Left colon (tissue), 2 donors: ENCODE results near the gene RLIM. TPM values are rescaled to one million over a fixed set of nuclear protein-coding genes. Genes with fewer than 3 reads are reported as not detected.
"Not testable (repeated sequence)": the region's sequence is repeated elsewhere in the genome, so short reads cannot be mapped to it uniquely, and the experiment has no call there.

Source experiments
- ATAC-seq: fragments of 200-7000 bp; cut with Tn5 transposase; one replicate; pipeline ENCODE4 v1.9.1; 2020; ENCODE audit warnings: mild to moderate bottlenecking, moderate library complexity
- DNase-seq, 2 donors: peaks; one replicate each; pipeline ENCODE4 v3.0.0-alpha.2; 2020
- intact Hi-C, 2 donors: fragments of 100-400 bp; cut with DNase I in 1 of 2; cut with micrococcal nuclease in 1 of 2; formaldehyde crosslinking; loops; one replicate each; pipeline versions ENCODE4 v1.11.2 to v1.14.0; 2022; cut with DNase I, micrococcal nuclease
- long read RNA-seq: library from polyadenylated mRNA; unstranded; transcript quantifications from one replicate; pipeline ENCODE4 v2.0.0, GENCODE V29; 2021
- total RNA-seq, 2 donors: library from RNA; stranded (reverse); fragmentation: NEBNext Ultra II Directional; extraction: Animal tissue kit (Norgen Biotek cat#: 25700); gene quantifications; one replicate each; pipeline ENCODE4 v1.2.1, GENCODE V29; 2021
- donor health status: DM: no; HTN: no; CAD: no.
- donor health status: DM: yes; HTN: yes; CAD: no.

Gene RLIM, protein sequence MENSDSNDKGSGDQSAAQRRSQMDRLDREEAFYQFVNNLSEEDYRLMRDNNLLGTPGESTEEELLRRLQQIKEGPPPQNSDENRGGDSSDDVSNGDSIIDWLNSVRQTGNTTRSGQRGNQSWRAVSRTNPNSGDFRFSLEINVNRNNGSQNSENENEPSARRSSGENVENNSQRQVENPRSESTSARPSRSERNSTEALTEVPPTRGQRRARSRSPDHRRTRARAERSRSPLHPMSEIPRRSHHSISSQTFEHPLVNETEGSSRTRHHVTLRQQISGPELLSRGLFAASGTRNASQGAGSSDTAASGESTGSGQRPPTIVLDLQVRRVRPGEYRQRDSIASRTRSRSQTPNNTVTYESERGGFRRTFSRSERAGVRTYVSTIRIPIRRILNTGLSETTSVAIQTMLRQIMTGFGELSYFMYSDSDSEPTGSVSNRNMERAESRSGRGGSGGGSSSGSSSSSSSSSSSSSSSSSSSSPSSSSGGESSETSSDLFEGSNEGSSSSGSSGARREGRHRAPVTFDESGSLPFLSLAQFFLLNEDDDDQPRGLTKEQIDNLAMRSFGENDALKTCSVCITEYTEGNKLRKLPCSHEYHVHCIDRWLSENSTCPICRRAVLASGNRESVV
- total RNA-seq = 10 to 100 TPM; 20.2 to 20.6 TPM
- long read RNA-seq, full-length matches to known transcripts = 2 of 3 reads
- long read RNA-seq, partial matches to known transcripts = 0 of 3 reads
- long read RNA-seq, other reads (novel, unspliced or antisense) = 1 of 3 reads

DNA sequence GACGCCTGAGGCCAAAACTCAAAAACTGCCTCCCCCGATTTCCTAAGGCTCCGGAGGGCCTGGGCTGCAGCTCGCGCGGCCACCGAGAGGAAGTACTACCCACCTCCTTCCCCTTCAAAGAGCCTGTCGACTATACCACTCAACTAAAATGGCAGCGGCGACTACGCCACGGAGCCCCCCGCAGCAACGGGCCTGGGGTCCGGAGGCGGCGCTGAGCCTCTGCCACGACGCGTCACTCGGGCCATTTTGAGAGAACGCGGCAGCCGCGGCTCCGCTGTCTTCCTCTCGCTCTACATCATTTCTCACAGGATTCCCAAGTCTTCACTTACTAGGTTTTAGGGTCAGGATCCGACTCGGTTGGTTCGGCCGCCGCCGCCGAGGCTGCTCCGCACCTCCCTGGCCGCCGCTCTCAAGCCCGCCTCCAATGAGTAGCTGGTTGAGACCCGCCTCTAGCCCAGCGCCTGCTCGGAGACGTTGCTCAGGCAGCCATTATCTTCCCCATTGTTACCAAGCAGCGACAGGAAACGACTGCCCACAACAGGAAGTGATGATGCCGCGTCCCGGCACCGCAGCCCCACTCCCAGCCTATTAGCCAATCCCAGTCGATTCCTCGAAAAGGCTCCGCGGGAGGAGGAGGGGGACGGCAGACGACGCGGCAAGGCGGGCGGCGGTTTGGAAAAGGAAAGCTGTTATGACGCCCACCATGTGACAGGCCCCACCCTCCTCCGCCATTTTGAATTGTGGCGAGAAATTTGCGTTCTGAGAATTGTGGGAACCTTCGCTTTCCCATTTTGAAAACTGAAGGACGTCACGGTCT is at the start of gene RLIM:
Gene RLIM, minus strand, starts transcription at position 532 of the 817 bp plus-strand sequence. CDS start 18,647 bp downstream, outside the sequence.
- intact Hi-C loops = no loop called here
- peak; percentile 99 for ATAC-seq
- DNase-seq = peak; percentile 90 to 95

DNA sequence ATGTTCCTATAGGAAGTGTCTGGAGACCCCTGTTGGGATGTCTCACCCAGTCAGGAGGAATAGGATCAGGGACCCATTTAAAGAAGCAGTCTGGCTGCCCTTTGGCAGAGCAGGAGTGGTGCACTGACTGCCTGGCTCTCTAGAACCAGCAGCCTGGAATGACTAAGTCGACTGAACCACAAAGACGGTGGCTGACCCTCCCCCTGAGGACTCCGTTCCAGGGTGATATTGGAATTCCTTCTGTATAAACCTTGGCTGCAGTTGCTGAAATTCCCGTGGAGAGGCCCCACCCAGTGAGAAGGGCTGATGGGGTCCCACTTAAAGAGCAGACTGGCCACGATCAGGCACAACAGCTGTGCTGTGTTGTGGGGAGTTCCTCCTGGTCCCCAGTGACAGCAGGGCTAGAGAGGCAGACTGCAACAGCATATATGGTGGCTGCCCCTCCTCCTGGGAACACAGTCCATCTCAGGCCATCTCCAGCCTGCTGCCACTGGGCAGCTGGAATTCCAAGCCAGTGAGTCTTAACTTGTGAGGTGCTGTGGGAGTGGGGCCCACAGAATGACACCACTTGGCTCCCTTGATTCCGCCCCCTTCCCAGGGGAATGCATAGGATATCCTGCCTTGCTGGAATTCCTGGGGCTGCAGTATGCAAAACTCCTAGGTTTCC is 41.8 kb upstream of the RLIM start:
- no peak for ATAC-seq

DNA sequence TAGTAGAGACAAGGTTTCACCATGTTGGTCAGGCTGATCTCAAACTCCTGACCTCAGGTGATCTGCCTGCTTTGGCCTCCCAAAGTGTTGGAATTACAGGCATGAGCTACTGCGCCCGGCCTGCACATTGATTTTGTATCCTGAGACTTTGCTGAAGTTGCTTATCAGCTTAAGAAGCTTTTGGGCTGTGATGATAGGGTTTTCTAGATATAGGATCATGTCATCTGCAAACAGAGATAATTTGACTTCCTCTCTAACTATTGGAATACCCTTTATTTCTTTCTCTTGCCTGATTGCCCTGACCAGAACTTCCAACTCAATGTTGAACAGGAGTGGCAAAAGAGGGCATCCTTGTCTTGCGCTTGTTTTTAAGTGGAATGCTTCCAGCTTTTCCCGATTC is 40.5 kb upstream of the RLIM start:
- DNase-seq, ATAC-seq, intact Hi-C loops: not testable (repeated sequence)

More for the DNA sequence above, 41.8 kb upstream of the RLIM start:
- no peak for DNase-seq
- intact Hi-C loops = no loop called here

DNA sequence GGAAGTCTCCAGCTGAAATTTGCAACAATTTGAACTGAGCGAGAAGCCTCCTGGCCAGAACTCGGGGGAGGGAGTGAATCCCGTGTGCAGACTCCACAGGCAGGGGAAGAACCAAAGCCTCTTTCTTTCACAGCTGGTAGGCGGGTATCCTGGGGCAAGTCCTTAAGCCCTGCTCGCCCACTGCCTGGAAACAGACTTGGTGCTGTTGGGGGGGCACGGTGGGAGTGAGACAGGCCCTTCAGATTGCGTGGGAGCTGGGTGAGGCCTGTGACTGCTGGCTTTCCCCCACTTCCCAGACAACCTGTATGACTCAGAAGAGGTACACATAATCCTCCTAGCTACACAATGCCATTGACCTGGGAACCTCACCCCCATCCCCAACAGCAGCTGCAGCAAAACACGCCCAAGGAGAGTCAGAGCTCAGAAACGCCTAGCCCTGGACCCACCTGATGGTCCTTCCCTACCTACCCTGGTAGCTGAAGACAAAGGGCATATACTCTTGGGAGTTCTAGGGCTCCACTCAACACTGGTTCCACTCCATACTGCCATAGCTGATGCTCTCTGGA is 22.4 kb upstream of the RLIM start:
- no peak for ATAC-seq
- DNase-seq = no peak
- intact Hi-C loops = no loop called here

DNA sequence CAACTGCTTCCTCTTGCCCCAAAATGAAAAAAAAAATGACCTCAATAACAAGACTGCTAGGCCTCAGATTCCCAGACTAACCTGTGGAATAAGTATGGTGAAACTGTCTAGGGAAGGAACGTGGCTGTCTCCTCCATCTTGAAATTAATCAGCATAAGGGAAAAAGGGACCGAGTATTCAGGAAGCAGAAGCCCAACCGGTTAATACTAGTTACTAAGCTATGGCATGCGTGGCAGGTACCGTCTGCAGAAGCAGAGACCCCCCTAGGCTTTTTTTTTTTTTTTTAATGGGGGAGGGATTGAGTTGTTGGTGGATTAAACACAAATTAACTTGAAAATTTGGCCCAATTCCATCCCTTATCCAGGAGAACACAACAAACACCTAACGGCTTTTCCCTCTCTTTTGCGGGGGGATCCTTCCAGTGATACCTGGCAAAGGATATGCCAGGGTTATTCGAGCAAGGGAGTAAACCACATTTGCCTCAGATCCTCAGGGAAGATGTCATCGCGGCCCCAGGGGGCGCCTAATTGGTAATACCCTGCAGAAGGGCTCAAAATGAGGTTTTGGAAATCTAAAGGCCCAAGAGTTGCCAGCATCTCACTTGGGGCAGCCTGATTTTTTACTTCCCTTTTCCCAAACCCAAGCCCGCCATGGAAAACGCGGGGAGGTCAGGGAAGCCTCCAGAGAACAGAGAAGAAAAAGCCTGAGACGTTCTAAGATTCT is 893 bp downstream of the RLIM start:
- intact Hi-C loops = no loop called here
- ATAC-seq (no peak), DNase-seq (peak in 1 of 2 donors; percentile 23)

DNA sequence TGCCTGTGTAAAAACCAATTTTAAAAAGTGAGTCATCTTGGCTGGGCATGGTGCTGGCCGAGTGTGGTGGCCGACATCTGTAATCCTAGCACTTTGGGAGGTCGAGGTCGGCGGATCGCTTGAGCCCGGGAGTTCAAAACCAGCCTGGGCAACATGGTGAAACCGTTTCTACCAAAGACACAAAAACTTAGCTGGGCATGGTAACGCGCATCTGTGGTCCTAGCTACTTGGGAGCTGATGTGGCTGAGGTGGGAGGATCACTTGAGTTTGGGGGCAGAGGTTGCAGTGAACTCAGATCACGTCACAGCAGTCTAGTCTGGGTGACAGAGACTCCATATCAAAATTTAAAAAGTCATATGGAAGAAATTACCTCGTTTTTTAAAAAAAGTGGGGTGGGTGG is 7.6 kb downstream of the RLIM start:
- intact Hi-C loops = no loop called here
- DNase-seq (no peak), ATAC-seq (no peak)

DNA sequence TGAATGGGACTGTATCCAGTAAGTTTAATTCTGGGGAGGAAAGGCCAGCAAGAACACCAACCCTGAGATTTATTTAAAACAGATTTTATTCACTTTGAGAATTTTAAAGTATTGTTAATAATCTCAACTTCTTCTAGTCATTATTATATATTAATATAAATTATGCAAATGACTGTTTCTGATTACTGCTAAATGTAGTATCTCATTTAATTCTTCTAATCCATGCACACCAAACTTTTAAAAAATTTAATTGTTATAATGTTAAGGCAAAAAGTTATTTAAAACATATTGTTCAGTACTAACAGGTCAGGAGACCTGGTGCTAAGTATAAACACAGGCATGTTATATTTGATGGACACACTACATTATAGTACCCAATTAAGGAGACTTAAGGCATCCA is 8.1 kb downstream of the RLIM start:
- DNase-seq (no peak), ATAC-seq (no peak)
- intact Hi-C loops = no loop called here

DNA sequence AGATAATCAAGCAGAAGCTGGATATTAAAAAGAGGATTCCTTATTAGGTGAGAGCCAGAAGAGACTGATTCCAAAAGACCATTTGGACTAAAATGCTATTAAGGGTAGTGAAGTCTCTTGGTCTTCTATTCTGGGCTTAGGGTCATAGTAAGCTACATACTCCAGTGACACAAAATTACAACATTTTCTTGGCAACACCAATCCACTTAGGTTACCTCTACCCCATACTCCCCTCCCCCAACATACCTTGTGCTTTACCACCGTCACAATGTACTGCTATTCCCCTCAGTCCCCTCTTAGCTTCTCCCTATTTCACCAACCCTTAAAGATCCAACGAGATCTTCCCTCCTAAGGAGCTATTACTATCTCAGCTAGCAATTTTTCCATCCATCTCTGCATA is 11.4 kb downstream of the RLIM start:
- intact Hi-C loops = no loop called here
- DNase-seq (no peak), ATAC-seq (no peak)

DNA sequence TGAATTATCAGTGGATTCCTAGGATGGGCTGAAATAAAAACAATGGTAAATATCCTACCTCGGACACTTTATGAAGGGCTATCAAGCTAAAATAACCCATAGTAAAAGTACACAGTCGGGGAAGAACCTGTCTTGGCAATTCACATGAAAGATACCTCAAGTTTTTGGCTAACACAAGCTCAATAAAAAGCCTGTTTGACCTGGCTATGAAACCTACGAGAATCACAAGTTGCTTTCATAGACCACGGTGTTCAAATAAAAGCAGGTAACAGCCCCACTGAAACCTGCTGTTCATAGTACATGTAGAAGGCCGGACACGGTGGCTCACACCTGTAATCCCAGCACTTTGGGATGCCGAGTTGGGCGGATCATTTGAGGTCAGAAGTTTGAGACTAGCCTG is 12.3 kb downstream of the RLIM start:
- ATAC-seq (peak; percentile 40), DNase-seq (no peak)
- intact Hi-C loops = no loop called here

DNA sequence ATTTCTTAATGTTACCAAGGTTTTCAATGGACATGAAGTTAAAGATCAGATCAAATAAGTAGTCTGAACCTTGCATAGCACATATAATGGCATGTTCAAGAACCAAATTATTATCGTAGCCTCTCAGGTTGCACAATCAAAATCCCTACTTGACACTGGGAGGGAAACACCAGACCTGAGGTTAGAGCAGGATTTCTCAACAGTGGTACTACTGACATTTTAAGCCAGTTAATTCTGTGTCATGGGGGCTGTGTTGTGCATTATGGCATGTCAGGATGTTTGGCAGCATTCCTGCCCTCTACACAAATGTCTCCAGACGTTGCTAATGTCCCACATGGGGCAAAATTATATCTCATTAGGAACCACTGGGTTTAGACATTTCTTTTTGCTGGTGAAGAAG is 20.8 kb downstream of the RLIM start:
- ATAC-seq = no peak
- intact Hi-C loops = no loop called here

DNA sequence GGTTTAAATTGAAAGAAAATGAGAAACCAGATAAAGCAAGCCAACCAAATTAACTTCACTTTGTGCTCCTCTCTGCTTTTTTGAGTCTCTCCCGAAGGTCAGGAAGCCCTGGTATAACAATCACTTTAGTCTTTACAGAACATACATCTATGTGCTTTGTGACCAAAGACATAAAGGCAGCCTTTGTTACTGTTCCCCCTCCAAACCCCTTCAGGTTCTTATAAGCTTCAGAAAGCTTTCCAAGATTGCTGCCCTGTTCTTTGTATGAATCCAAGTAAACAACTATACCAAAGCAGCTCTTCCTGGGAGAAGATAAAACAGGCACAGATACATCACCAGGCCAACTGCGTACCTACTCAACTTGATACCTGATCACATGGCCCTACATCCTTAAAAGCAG is 28.7 kb downstream of the RLIM start:
- ATAC-seq = no peak
- no peak for DNase-seq
- intact Hi-C loops = no loop called here

More for the DNA sequence above, 20.8 kb downstream of the RLIM start:
- no peak for DNase-seq

DNA sequence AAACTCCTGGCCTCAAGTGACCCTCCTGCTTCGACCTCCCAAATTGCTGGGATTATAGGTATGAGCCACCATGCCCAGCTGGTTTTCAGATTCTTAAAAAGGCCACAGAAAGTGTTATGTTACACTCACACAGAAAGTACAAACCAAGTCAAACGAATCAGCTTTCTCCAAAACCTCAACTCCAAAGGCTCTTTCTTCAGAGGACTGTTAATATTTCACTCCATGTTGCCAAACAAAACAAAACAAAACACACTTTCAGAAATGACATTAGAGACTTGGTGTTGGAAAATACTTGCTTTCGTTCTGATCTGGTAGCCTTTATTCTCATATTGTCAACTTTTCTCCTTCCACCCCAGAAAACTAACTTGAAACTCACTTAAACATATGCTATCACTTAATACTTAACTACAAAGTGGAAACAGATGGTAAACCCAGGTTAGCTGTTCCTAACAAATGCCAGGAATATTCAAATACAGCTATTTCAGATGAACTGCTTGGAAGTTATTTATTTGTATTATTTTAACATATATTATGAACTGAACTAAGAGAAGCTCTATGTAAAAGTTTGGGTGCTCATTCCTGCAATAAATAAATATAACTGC is 34.7 kb downstream of the RLIM start:
- intact Hi-C loops = no loop called here
- DNase-seq (no peak), ATAC-seq (no peak)

DNA sequence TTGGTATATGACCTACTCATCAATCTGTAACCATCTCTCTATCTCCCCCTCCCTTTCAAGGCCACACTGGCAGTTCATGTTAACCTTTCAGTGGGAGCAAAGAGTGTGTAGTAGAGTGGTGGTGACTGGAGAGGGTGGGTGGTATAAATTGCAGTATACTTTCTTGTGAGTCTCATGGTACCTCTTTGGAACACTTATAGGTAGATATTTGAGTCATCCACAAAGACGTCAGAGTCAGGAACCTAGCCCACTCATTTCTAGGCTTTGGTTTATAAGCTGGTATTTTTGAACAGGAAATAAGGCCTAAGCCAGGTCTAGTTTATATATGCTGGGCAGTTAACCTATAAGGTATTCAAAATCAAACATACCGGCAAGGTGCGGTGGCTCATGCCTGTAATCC is 36.3 kb downstream of the RLIM start:
- ATAC-seq (no peak), DNase-seq (no peak)
- intact Hi-C loops = no loop called here

DNA sequence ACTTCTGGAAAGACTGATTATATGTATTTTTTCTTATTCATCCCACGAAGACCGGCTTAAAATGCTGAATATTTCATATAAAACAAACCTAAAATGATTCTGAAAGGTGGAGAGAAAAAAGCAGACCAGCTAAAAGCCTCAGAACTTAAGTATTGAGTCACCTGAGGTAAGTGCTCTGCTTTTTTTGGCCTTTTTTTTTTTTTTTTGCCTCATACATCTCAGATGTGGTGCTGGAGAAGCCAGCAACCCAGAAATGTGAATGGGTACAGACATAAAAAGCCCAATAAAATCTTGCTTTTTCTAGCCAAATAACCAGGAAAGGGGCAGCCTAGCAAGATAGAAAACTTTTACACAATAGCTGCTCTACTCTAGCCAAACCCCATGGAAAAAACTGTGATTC is 57.0 kb downstream of the RLIM start:
- DNase-seq (no peak), ATAC-seq (no peak)
- intact Hi-C loops = no loop called here

DNA sequence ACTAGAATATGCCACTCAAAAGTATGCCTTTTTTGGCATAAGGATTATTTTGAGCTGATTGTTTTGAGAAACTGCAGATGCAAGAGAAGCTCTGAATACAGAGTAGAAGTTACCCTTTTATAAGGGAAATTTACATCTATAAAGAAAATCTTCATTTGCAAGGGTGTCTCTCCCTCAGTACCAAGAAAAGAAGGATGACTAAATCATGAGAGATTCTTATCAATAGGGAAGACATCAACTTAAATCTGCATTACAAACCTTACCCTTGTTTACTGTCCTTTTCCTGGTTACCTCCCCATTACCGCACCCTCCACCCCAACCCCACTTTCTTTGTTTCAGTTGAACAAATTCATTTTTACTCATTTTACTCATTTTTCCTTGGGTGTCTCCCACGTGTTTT is 62.5 kb downstream of the RLIM start:
- intact Hi-C loops = no loop called here
- ATAC-seq (no peak), DNase-seq (no peak)

DNA sequence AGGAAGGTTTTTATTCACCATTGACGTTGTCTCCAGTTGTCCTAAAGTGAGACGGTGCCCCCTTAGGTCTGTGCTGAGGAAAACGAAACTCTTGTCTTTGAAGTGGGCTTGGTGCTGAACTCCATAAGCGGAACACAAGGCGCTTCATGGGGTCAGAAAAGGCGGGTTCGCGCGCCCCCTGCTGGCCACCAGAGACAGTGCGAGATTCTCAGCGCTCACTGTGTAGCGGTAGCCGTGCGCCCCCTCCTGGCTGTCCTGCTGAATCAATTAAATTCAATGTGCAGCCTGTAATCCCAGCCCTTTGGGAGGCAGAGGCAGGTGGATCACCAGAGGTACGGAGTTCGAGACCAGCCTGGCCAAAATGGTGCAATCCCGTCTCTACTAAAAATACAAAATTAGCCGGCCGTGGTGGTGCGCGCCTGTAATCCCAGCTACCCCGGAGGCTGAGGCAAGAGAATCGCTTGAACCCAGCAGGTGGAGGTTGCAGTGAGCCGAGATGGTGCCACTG is 64.1 kb downstream of the RLIM start:
- DNase-seq (peak; percentile 72 to 92), ATAC-seq (peak; percentile 94)
- intact Hi-C loops = no loop called here

DNA sequence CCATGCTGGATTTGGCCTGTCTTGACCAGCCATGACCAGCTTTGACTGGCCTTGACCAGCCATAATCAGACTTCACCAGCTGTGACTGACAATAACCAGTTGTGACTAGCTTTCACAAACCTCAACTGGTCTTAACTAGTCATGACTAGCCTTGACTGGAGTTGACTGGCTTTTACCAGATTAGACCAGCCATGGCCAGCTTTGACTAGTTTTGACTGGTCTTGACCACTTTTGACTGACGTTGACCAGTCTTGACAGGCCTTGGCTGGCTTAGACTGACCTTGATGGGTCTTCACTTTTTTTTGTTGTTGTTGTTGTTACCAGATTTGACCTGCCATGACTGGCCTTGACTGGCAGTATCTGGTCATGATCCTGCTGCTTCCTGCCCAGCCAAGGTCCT is 67.4 kb downstream of the RLIM start:
- intact Hi-C loops = loop anchor here in 1 of 2 donors (10.0 kb wide), 1 partner anchor 692 kb away; the partner anchor contains the start of gene XIST
- no peak for ATAC-seq

More for the DNA sequence above, 67.4 kb downstream of the RLIM start:
- DNase-seq = no peak
